Gastrocnemius medialis (tissue), 4 donors: ENCODE measurements around the gene CCDC187.

Source experiments
- POLR2A ChIP-seq, 2 donors: fragments of 450-650 bp; IDR thresholded peaks; one replicate each; pipeline ENCODE4 v1.6.1; 2017; ENCODE audit warnings: antibody characterized with exemption in 2 of 2, mild to moderate bottlenecking in 2 of 2, moderate library complexity in 2 of 2
- TF ChIP-seq, protein P1 (sequence below), 5 experiments: fragments of 450-650 bp in 3 of 5; fragments of 200-600 bp in 2 of 5; sonication (generic) in 2 of 5; IDR thresholded peaks in 4 of 5; conservative IDR thresholded peaks in 1 of 5; 1 replicate in 4 of 5; 2 replicates in 1 of 5; pipeline ENCODE4 v1.5.1; 2016 to 2019; ENCODE audit warnings: antibody characterized with exemption in 5 of 5, mild to moderate bottlenecking in 3 of 5, moderate library complexity in 3 of 5

DNA sequence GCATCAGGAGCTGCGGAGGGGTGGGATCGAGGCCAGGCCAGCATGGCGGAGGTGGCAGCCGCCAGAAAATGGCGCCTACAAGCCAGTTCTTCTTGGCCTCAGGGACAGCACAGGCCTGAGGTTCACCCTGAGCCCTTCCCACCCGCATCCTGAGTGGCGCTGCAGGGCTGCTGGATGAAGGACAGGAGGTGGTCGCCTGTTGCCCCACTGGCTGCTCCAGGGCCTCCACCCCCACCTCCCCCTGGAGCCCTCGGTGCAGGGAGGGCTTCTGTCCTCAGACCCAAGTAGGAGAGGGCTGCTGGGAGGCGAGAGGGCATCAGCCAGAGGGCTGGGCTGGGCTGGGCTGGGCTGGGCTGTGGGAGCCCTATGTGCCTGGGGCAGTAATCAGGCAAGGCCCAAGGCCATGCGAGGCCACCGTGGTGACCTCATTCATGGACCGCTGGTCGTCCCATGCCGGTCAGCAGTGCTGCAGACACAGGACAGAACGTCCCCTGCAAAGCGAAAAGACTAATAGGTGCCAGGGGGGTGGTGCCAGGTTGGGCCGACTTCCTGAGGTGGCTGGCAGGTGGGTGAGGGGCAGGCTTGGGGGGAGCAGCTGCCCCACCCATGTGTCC is 37.3 kb upstream of the CCDC187 start:
- TF ChIP-seq, protein P1, sequence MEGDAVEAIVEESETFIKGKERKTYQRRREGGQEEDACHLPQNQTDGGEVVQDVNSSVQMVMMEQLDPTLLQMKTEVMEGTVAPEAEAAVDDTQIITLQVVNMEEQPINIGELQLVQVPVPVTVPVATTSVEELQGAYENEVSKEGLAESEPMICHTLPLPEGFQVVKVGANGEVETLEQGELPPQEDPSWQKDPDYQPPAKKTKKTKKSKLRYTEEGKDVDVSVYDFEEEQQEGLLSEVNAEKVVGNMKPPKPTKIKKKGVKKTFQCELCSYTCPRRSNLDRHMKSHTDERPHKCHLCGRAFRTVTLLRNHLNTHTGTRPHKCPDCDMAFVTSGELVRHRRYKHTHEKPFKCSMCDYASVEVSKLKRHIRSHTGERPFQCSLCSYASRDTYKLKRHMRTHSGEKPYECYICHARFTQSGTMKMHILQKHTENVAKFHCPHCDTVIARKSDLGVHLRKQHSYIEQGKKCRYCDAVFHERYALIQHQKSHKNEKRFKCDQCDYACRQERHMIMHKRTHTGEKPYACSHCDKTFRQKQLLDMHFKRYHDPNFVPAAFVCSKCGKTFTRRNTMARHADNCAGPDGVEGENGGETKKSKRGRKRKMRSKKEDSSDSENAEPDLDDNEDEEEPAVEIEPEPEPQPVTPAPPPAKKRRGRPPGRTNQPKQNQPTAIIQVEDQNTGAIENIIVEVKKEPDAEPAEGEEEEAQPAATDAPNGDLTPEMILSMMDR (IDR thresholded peaks at IDR 0.05 in 4 of 5, conservative IDR thresholded peaks at IDR 0.05 in 1 of 5): no peak
- TF ChIP-seq POLR2A (IDR thresholded peaks at IDR 0.05): no peak
